Left hindlimb (tissue), 1 donor: Measurements from ENCODE around the gene AFAP1L2.

Experiments used
- DNase-seq: peaks from one replicate; pipeline ENCODE4 v3.0.0-alpha.2; 2018

Gene AFAP1L2

GRCh38 chr10:114408112-114408967 is 4.0 kb upstream of the AFAP1L2 start:
- no peak for DNase-seq

GRCh38 chr10:114406455-114406854 is 2.2 kb upstream of the AFAP1L2 start:
- DNase-seq: no peak

GRCh38 chr10:114405011-114405350 is 679 bp upstream of the AFAP1L2 start:
- no peak for DNase-seq

GRCh38 chr10:114403541-114404161 is 651 bp downstream of the AFAP1L2 start:
- peak; percentile 78 for DNase-seq

- no peak for DNase-seq
Measured at GRCh38 chr10:114402871-114403540, 1.3 kb downstream of the AFAP1L2 start.

GRCh38 chr10:114402233-114402632 is 2.1 kb downstream of the AFAP1L2 start:
- DNase-seq: no peak

- peak; percentile 77 for DNase-seq
Measured at GRCh38 chr10:114401195-114401791, 3.0 kb downstream of the AFAP1L2 start.

GRCh38 chr10:114400091-114400490 is 4.2 kb downstream of the AFAP1L2 start:
- DNase-seq: no peak

- no peak for DNase-seq
Measured at GRCh38 chr10:114399576-114399975, 4.7 kb downstream of the AFAP1L2 start.

GRCh38 chr10:114398587-114399331 is 5.5 kb downstream of the AFAP1L2 start:
- DNase-seq: no peak

GRCh38 chr10:114397651-114398145 is 6.6 kb downstream of the AFAP1L2 start:
- peak; percentile 46 for DNase-seq

GRCh38 chr10:114396464-114396863 is 7.8 kb downstream of the AFAP1L2 start:
- DNase-seq: no peak

- DNase-seq: no peak
Measured at GRCh38 chr10:114395366-114396022, 8.8 kb downstream of the AFAP1L2 start.

GRCh38 chr10:114394531-114394930 is 9.8 kb downstream of the AFAP1L2 start:
- DNase-seq: no peak

GRCh38 chr10:114393886-114394285 is 10.4 kb downstream of the AFAP1L2 start:
- no peak for DNase-seq

GRCh38 chr10:114393482-114393881 is 10.8 kb downstream of the AFAP1L2 start:
- no peak for DNase-seq

- no peak for DNase-seq
Measured at GRCh38 chr10:114392112-114392835, 12.0 kb downstream of the AFAP1L2 start.

- DNase-seq: no peak
Measured at GRCh38 chr10:114391599-114391998, 12.7 kb downstream of the AFAP1L2 start.

GRCh38 chr10:114389426-114389825 is 14.9 kb downstream of the AFAP1L2 start:
- no peak for DNase-seq

GRCh38 chr10:114388275-114388674 is 16.0 kb downstream of the AFAP1L2 start:
- DNase-seq: no peak

- no peak for DNase-seq
Measured at GRCh38 chr10:114387784-114388183, 16.5 kb downstream of the AFAP1L2 start.
